Neural crest cell (in vitro differentiated cells): Measurements from ENCODE around the gene TIMM13. TPM values are rescaled to one million over a fixed set of nuclear protein-coding genes. Genes with fewer than 3 reads are reported as not detected.
"Not testable (repeated sequence)": the region's sequence is repeated elsewhere in the genome, so short reads cannot be mapped to it uniquely, and the experiment has no call there.

Experiments
- DNase-seq: peaks from one replicate; pipeline ENCODE4 v3.0.0; 2021; ENCODE audit warnings: low read depth, mixed read lengths, low spot score
- H3K27ac Mint-ChIP-seq: one replicate; pipeline ENCODE4 v1.8.0; 2021; ENCODE audit warnings: mild to moderate bottlenecking, mixed read lengths; ENCODE audit not compliant: unreplicated experiment
- H3K27me3 Mint-ChIP-seq: 2 replicates; pipeline ENCODE4 v1.8.0; 2021; ENCODE audit warnings: low read depth, mild to moderate bottlenecking, mixed read lengths
- H3K36me3 Mint-ChIP-seq: 2 replicates; pipeline ENCODE4 v1.8.0; 2021; ENCODE audit warnings: low read depth, mild to moderate bottlenecking, mixed read lengths
- H3K4me1 Mint-ChIP-seq: 2 replicates; pipeline ENCODE4 v1.8.0; 2021; ENCODE audit warnings: mixed read lengths
- H3K4me3 Mint-ChIP-seq: one replicate; pipeline ENCODE4 v1.8.0; 2021; ENCODE audit warnings: mild to moderate bottlenecking, mixed read lengths
- H3K9me3 Mint-ChIP-seq: 2 replicates; pipeline ENCODE4 v1.8.0; 2021; ENCODE audit warnings: mixed read lengths
- total RNA-seq: library from RNA; stranded (reverse); gene quantifications from 2 replicates; pipeline ENCODE4 v1.2.1, GENCODE V29; 2021
- TF ChIP-seq, protein P1 (sequence below): fragments of 200-600 bp; sonication (generic); conservative IDR thresholded peaks from 2 replicates; pipeline ENCODE4 v1.5.0; 2021; ENCODE audit warnings: antibody characterized with exemption, mild to moderate bottlenecking

The TIMM13 gene
- total RNA-seq, 1 donor from 2014 or later = 145 TPM

DNA sequence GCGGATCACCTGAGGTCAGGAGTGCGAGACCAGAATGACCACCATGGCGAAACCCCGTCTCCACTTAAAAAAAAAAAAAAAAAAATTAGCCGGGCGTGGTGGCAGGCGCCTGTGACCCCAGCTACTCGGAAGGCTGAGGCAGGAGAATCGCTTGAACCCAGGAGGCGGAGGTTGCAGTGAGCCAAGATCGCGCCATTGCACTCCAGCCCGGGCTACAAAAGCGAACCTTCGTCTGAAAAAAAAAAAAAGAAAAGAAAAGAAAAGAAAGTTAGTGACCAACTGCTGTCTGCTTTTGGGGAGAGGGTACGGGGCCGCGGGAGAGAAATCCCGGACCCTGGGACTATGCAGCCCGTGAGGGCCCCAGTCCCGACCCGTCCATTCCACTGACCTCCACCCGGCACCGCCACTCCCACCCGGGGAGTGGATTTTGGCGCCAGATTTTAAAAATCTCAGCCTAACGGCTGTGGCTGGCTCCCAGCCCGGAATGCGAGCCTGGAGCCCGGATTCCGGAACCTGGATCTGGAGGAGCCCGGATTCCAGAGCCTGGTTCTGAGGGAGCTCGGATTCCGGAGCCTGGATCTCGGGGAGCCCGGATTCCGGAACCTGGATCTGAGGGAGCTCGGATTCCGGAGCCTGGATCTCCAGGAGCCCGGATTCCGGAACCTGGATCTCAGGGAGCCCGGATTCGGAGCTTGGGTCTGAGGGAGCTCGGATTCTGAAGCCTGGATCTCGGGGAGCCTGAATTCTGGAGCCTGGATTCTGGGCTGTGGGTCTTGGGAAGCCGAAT lies 35.4 kb upstream of the TIMM13 start:
- peak overlapping the region; percentile 50 for H3K27ac Mint-ChIP-seq
- peak overlapping the region; percentile 85 for H3K4me3 Mint-ChIP-seq
- TF ChIP-seq, protein P1, sequence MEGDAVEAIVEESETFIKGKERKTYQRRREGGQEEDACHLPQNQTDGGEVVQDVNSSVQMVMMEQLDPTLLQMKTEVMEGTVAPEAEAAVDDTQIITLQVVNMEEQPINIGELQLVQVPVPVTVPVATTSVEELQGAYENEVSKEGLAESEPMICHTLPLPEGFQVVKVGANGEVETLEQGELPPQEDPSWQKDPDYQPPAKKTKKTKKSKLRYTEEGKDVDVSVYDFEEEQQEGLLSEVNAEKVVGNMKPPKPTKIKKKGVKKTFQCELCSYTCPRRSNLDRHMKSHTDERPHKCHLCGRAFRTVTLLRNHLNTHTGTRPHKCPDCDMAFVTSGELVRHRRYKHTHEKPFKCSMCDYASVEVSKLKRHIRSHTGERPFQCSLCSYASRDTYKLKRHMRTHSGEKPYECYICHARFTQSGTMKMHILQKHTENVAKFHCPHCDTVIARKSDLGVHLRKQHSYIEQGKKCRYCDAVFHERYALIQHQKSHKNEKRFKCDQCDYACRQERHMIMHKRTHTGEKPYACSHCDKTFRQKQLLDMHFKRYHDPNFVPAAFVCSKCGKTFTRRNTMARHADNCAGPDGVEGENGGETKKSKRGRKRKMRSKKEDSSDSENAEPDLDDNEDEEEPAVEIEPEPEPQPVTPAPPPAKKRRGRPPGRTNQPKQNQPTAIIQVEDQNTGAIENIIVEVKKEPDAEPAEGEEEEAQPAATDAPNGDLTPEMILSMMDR = no peak
- DNase-seq = peak; percentile 72
- peaks cover 8% of the 10 kb centered on the region for H3K4me1 Mint-ChIP-seq
- H3K36me3 Mint-ChIP-seq = no peaks in the 10 kb centered on the region
- no peaks in the 10 kb centered on the region for H3K27me3 Mint-ChIP-seq
- no peaks in the 10 kb centered on the region for H3K9me3 Mint-ChIP-seq

DNA sequence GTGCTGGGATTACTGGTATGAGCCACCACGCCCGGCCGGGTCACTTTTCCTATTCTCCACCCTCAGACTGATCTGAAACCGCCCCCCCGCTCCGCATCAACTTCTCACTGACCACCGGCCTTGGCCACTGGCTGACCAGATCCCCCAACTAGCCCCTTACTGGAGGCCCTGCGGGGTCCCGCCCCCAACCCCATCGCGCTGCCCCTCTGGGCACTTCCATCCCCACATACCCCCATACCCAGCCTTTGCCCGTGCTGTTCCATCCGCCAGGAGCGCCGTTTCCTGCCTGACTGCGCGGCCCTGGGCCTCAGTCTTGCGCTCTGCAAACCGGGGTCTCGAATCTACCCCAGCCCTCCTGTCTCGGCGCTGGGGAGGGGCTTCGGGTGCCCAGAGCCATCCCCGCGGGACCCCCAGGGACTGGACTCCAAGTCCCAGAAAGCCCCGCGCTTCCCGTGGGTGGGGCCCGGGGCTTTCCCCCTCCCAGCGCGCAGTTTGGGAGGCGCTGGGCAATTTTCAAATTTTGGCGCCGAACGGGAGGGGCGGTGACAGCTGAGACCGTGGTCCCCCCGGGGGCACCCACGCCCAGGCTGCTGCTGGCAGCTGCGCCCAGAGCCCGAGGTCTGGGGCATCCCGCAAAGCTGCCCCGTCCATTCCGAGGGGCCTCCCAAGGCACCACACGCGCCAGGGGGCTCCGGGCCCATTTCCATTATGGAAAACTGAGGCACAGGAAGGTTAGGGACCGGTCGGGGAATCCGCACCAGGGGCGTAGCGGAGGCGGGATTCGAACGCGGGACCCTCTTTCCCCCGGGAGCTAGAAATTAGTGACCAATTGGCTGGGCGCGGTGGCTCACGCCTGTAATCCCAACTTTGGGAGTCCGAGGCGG lies 34.6 kb upstream of the TIMM13 start:
- Mint-ChIP-seq H3K27ac (no peak overlapping the region), H3K4me1 (peaks cover 14% of the 10 kb centered on the region), H3K36me3 (no peaks in the 10 kb centered on the region), H3K27me3 (peaks cover 2% of the 10 kb centered on the region), H3K9me3 (no peaks in the 10 kb centered on the region), H3K4me3 (peak overlapping the region; percentile 85)
- peak; percentile 40 for DNase-seq
- TF ChIP-seq, protein P1 = no peak

DNA sequence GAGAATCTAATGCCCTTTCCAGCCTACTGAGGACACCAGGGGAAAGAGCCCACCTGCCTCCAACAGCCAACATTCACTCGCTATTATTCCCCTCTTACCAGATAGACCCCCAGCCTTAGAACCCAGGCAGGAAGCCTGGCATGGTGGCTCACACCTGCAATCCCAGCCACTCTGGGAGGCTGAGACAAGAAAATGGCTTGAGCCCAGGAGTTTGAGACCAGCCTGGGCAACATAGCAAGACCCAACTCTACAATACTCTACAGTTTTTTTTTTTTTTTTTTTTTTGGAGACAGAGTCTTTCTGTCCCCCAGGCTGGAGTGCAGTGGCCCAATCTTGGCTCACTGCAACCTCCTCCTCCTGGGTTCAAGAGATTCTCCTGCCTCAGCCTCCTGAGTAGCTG lies 32.9 kb upstream of the TIMM13 start:
- H3K27me3 Mint-ChIP-seq = peaks cover 3% of the 10 kb centered on the region
- no peaks in the 10 kb centered on the region for H3K36me3 Mint-ChIP-seq
- no peaks in the 10 kb centered on the region for H3K9me3 Mint-ChIP-seq
- peak overlapping the region; percentile 61 for H3K4me3 Mint-ChIP-seq
- no peak for DNase-seq
- H3K4me1 Mint-ChIP-seq = peaks cover 17% of the 10 kb centered on the region
- H3K27ac Mint-ChIP-seq = peak overlapping the region; percentile 78
- TF ChIP-seq, protein P1 = no peak

DNA sequence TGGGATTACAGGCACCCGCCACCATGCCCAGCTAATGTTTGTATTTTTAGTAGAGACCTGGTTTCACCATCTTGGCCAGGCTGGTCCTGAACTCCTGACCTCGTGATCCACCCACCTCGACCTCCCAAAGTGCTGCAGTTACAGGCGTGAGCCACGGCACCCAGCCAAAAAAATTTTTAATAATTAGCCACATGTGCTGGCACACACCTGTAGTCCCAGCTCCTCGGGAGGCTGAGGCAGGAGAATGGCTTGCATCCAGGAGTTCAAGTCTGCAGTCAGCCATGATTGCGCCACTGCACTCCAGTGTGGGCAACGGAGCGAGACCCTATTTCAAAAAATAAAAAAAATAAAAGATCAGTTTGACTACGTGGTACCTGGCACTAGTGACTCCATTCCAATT lies 31.4 kb upstream of the TIMM13 start:
- not testable (repeated sequence) for H3K9me3 Mint-ChIP-seq, DNase-seq, H3K27me3 Mint-ChIP-seq, H3K27ac Mint-ChIP-seq, H3K36me3 Mint-ChIP-seq
- Mint-ChIP-seq H3K4me1 (peaks cover 31% of the 10 kb centered on the region), H3K4me3 (peak overlapping the region; percentile 19)

DNA sequence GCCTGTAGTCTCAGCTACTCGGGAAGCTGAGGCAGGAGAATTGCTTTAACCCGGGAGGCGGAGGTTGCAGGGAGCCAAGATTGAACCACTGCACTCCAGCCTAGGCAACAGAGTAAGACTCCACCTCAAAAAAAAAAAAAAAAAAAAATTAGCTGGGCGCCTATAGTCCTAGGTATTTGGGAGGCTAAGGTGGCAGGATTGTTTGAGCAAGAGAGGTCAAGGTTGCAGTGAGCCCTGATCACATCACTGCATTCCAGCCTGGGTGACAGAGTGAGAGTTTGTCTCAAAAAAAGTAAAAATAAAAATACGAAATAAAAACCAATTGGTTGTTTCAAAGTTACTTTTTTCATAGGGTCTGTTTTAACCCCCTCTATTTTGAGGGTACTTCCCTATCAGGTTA lies 30.7 kb upstream of the TIMM13 start:
- no peak overlapping the region for H3K27ac Mint-ChIP-seq
- H3K27me3 Mint-ChIP-seq = peaks cover 3% of the 10 kb centered on the region
- no peaks in the 10 kb centered on the region for H3K36me3 Mint-ChIP-seq
- TF ChIP-seq, protein P1 = no peak
- H3K4me1 Mint-ChIP-seq = peaks cover 31% of the 10 kb centered on the region
- no peak for DNase-seq
- no peaks in the 10 kb centered on the region for H3K9me3 Mint-ChIP-seq
- H3K4me3 Mint-ChIP-seq = peak overlapping the region; percentile 62
